Measurements from ENCODE around the gene MLIP.

The MLIP gene

DNA sequence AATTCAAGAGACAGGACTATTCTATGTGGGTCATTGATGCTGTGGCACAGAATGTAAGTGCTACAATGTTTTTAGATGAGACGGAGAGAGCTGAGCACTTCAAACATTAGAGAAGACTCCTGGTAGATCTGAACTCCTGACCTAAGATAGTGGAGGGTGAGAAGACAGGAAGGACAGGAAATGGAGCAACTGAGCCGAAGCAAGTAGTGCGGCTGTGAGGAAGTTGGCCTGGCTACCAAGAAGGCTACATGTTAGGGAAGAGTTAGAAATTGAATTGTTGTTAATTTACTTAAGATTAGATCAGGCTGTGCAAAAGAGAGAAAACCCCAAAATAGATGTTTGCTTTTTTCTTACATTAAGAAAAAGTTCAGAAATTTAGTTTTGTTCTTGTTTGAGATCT lies 14.4 kb upstream of the MLIP start:
- DNase-seq (ENCODE audit: low read depth in 2 of 3, low spot score in 2 of 3) = no peak

- no peak for DNase-seq (ENCODE audit: low read depth in 2 of 3, low spot score in 2 of 3)
These were observed 13.5 kb upstream of the MLIP start for GRCh38 chr6:54097753-54098152.

DNA sequence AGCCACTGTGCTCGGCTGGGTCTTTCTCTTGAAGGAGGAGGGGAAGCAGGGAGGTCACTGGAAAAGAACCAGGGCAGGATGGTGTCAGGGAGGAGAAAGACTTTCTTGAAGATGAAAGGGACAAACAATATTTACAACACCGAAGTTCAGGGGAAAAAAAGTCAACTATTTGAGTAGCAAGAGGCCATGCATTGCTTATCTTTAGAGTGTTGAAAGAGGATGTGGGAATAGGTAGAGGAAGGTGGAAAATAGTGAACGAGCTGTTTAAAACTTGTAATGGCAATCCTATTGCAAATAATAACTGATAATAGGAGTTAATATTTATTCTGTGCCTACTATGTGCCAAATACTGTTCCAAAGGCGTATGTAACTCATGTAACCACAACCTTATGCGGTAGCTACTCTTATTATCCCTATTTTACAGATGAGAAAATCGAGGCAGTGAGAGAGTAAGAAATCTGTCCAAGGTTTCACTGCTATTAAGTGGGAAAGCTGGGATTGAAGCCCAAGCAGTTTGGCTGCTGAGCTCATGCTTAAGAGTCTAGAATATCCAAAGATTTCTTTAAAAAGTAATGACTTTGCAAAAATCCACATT lies 12.7 kb upstream of the MLIP start:
- DNase-seq (ENCODE audit: low read depth in 2 of 3, low spot score in 2 of 3) = no peak

DNA sequence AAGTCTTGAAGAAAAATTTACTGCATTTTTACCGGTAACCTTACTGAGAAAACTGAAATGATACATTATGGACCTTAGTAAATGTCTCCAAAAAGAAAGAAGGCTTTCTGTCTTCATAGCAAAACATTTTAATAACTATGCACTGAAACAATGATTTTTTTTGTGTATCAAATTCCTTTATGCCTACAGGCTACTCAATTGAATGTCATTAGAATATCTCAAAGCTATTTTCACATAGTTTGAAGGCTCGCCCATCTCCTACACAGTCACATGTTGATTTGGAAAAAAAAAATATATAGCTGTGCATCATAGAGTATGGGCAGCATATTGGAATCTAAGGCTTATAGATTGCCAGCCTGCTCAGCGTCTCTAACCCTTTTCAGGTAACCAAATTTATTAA lies 12.0 kb upstream of the MLIP start:
- no peak for DNase-seq (ENCODE audit: low read depth in 2 of 3, low spot score in 2 of 3)

GRCh38 chr6:54100411-54101006 lies 10.7 kb upstream of the MLIP start:
- DNase-seq (ENCODE audit: low read depth in 2 of 3, low spot score in 2 of 3) = no peak

- no peak for DNase-seq (ENCODE audit: low read depth in 2 of 3, low spot score in 2 of 3)
These were observed 9.0 kb upstream of the MLIP start for GRCh38 chr6:54102238-54102637.

DNA sequence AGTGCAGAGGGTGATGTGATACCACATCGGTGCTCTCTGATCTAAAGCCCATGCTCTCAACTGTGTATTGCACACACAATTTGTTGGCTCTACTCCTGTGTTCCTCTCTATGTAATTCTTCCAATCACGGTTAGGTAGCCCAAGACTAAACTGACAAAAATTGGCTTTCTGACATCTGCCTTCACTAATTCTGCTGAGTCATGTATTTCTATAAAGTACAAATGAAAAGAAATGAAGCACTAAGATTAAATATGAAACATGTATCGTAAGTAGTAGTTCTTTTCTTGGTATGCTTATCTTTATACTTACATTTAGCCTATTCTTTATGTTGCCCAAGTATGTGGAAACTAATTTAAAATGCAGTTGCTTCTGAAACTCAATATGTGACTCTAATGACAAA lies 7.7 kb upstream of the MLIP start:
- DNase-seq (ENCODE audit: low read depth in 2 of 3, low spot score in 2 of 3) = no peak

DNA sequence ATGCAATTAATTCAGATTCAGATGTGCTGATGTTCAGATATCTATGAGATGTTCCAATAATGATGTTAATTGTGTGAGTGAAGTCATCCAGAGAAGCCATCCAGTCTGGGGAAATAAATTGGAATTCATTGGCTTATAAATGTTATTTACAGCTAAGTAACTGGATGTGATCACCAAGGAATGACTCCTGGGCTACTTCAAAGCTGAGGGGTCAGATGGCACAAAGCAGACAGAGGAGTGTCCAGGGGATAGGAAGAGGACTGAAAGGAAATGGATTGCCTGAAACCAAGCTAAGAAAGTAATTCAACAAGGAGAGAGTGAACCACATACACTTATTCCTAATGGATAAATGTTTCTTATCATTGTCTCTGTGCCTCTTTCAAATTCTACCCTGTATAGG lies 4.5 kb upstream of the MLIP start:
- no peak for DNase-seq (ENCODE audit: low read depth in 2 of 3, low spot score in 2 of 3)

- no peak for DNase-seq (ENCODE audit: low read depth in 2 of 3, low spot score in 2 of 3)
These were observed 3.7 kb upstream of the MLIP start for GRCh38 chr6:54107470-54108090.

- no peak for DNase-seq (ENCODE audit: low read depth in 2 of 3, low spot score in 2 of 3)
These were observed 3.0 kb upstream of the MLIP start for GRCh38 chr6:54108271-54108670.

GRCh38 chr6:54109586-54109985 lies 1.7 kb upstream of the MLIP start:
- DNase-seq (ENCODE audit: low read depth in 2 of 3, low spot score in 2 of 3) = no peak

- no peak for DNase-seq (ENCODE audit: low read depth in 2 of 3, low spot score in 2 of 3)
These were observed 958 bp downstream of the MLIP start for GRCh38 chr6:54112151-54112650.

DNA sequence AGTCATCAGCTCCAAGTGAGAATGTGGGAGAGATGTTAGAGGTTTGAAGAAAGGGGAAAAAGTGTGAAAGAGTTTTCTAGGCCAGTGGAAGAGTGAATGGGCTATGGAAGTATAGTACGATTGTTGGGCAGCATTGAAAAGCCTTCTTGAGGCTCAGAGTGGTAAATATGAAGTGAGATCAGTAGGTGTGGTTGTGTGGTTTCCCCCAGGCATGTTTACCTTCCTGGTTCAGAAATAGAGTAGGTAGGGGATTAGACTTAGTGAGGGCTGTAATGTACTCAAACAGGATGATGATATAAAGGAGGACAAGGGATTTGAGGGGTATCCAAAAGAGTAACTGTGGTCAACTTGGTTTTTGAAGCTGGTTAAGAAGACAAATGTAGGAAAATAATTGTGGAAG lies 3.7 kb downstream of the MLIP start:
- no peak for DNase-seq (ENCODE audit: low read depth in 2 of 3, low spot score in 2 of 3)

GRCh38 chr6:54115966-54116365 lies 4.7 kb downstream of the MLIP start:
- DNase-seq (ENCODE audit: low read depth in 2 of 3, low spot score in 2 of 3) = no peak

DNA sequence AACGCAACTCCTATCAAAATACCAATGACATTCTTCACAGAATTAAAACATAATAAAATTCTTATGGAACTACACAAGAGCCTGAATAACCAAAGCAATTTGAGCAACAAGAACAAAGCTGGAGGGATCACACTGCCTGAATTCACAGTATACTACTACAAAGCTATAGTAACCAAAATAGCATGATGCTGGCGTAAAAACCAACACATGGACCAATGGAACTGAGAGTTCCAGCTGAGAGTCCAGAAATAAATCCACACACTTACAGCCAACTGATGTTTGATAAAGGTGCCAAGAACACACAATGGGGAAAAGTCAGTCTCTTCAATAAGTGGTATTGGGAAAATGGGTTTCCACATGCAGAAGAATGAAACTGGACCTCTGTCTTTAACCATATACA lies 6.9 kb downstream of the MLIP start:
- no peak for DNase-seq (ENCODE audit: low read depth in 2 of 3, low spot score in 2 of 3)

GRCh38 chr6:54125493-54125892 lies 14.2 kb downstream of the MLIP start:
- DNase-seq (ENCODE audit: low read depth in 2 of 3, low spot score in 2 of 3) = no peak

- no peak for DNase-seq (ENCODE audit: low read depth in 2 of 3, low spot score in 2 of 3)
These were observed 18.9 kb downstream of the MLIP start for GRCh38 chr6:54130179-54130578.

DNA sequence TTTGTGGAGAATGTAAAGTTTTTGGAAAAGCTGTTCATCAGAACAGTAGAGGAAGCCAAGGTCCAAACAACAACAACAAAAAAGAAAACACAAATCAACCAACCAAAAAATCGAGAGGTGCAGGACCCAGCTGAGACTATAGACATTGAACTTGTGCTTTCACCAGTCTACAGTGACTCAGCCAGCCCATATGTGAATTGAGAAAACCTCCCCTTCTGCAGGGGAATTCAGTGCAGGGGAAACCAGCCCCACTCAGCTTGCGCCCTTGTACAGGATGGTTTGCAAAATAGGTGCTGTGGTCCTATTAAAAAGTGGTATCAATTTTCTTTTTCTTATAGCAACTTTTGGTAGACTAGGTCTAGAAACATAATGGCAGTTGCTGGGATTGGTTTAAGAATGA lies 21.3 kb downstream of the MLIP start:
- no peak for DNase-seq (ENCODE audit: low read depth in 2 of 3, low spot score in 2 of 3)

- DNase-seq (ENCODE audit: low read depth in 2 of 3, low spot score in 2 of 3) = no peak
These were observed 21.9 kb downstream of the MLIP start for GRCh38 chr6:54133186-54133585.

DNA sequence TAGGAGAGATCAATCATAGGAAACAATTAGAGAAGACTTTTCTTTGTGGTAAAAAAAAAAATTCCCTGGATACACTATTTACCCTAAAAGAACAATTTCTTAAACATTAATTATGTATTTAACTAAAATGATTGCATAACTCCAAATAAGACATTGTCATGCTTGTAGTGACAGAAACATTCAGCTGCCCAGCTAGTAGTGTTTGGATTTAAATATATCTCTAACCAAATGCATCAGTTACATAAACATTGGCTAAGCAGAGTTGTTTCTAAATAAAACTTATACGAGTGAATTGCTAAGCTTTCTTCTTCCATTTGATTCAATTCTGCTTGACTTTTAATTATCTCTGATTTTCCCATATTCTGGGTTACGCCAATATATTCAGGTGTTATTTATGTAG lies 23.7 kb downstream of the MLIP start:
- DNase-seq (ENCODE audit: low read depth in 2 of 3, low spot score in 2 of 3) = no peak

DNA sequence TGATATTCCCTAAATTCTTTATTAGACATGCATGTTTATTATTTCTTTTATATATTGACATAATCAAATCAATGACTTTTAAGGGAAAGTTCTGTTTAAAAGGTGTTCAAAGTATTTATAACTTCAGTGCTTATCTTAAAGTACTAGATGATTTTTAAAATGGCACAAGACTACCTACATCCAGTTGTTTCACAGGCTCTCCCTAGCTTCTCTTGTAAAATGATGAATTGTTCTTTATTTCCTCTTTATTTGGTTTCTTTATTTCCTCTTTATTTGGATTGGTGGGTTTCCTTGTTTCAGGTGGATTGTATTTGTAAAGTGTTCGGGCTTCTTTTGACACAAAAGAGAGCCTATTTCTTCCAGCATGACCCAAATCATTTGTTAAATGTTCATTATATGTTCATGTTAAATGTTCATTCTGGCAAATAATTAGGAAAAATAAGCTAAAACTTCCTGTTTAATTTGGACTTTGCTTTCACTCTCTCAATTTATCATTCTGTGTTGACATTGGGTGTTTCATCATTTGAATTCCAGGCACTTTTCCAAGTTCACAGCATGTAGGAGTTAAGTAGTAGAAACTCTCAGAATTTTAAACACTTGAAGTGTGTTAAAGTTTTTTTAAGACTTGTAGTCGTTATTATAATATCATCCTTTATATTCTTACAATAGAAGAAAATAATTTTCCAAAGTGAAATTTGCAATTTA lies 24.6 kb downstream of the MLIP start:
- no peak for DNase-seq (ENCODE audit: low read depth in 2 of 3, low spot score in 2 of 3)

GRCh38 chr6:54138795-54139194 lies 27.6 kb downstream of the MLIP start:
- DNase-seq (ENCODE audit: low read depth in 2 of 3, low spot score in 2 of 3) = no peak
